Upper lobe of left lung (tissue), 4 donors: ENCODE data around the gene PAX7.

Experiments used
- CTCF ChIP-seq, 6 experiments: fragments of 450-650 bp in 4 of 6; fragments of 200-600 bp in 2 of 6; sonication (generic) in 2 of 6; IDR thresholded peaks; one replicate each; pipeline ENCODE4 v1.5.1; 2016 to 2019; ENCODE audit warnings: antibody characterized with exemption in 6 of 6
- EP300 ChIP-seq, 4 donors: sonication (generic); formaldehyde crosslinking; IDR thresholded peaks; one replicate each; pipeline ENCODE4 v1.5.1; 2017; ENCODE audit warnings: antibody characterized with exemption in 4 of 4, control low read depth in 2 of 4
- POLR2A ChIP-seq, 4 donors: fragments of 450-650 bp; IDR thresholded peaks; one replicate each; pipeline ENCODE4 v1.5.1; 2016 to 2017; ENCODE audit warnings: antibody characterized with exemption in 4 of 4, mild to moderate bottlenecking in 2 of 4
- POLR2AphosphoS5 ChIP-seq, 2 donors: sonication (generic); formaldehyde crosslinking; IDR thresholded peaks; one replicate each; pipeline ENCODE4 v1.5.1; 2017; ENCODE audit warnings: antibody characterized with exemption in 2 of 2

- TF ChIP-seq CTCF (IDR thresholded peaks at IDR 0.05) (no peak), POLR2AphosphoS5 (IDR thresholded peaks at IDR 0.05) (no peak), POLR2A (IDR thresholded peaks at IDR 0.05) (no peak), EP300 (IDR thresholded peaks at IDR 0.05) (no peak)
Observed at GRCh38 chr1:18775341-18775740, 144.7 kb downstream of the PAX7 start.
